AML-193 (cell line): ENCODE data around the gene MAFG.

ENCODE experiments used
- DNase-seq, 2 experiments: peaks; one replicate each; lab custom pipeline; 2025; lab: John Stamatoyannopoulos, UW

MAFG gene

GRCh38 chr17:81868674-81869220 is 58.8 kb downstream of the MAFG start:
- no peak for DNase-seq
